ENCODE measurements around the gene PDE2A.

PDE2A gene

DNA sequence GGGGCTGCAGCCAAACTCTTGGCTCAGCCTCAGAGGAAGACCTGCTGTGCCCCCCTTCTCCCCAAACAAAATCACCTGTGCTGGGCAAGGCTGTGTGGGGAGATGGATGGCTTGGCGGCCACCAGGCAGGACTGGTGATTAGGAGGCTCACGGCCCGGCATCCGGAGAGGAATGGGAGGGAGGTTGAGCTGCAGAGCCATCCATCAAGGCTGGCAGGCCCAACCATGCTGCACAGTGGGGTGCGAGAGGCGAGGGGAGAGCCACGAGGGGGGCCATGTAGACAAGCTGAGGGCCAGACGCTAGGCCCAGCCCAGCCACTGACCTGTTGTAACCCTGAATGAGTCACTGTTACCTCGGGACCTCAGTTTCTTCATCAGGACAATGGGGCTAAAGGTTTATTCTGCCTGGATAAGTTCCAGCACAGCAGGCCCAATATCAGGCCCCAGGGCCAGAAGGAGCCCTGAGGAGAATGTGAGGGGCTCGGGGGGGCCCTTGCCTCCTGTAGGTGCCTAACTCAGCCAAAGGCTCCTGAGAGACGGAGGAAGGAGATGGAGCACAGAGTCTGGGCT, 18.2 kb downstream of the PDE2A start:
- no peak for DNase-seq (ENCODE audit: low read depth)

DNA sequence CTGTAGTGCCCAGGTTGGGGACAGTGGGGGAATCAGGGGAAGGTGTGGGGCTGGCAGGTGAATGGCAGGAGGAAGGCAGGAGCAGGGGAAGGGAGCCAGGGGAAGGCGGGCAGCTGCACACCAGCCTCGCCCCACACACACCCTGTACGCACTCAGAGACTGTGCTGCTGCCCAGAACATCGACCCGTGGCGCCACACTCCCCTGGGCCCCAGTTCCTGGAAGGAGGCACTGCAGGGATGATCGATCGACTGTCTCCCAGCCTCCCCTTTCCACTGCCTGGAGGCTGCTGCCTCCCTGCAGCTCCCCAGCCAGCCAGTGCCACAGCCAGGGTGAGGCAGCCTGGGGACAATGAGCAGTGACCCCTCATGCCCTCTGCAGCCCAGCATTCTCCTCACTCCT, 19.2 kb downstream of the PDE2A start:
- no peak for DNase-seq (ENCODE audit: low read depth)

DNA sequence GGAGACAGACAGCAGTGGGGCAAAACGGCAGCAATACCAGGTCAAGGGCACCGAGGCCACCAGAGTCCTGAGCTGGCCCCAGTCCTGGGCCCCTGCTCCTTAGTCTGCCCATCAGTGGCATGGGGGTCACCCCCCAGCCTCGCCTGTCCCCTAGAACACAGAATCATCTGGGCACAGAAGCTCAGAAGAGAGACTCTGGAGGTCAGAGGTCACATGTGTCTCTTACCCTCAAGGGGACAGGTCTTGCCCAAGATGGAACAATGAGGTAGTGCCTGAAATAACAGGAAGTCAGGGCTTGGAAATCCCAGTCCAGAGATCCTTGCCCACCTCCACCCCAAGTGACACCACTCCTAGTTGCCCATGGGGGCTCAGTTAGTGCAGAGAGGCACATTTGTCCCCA, 20.6 kb downstream of the PDE2A start:
- no peak for DNase-seq (ENCODE audit: low read depth)

DNA sequence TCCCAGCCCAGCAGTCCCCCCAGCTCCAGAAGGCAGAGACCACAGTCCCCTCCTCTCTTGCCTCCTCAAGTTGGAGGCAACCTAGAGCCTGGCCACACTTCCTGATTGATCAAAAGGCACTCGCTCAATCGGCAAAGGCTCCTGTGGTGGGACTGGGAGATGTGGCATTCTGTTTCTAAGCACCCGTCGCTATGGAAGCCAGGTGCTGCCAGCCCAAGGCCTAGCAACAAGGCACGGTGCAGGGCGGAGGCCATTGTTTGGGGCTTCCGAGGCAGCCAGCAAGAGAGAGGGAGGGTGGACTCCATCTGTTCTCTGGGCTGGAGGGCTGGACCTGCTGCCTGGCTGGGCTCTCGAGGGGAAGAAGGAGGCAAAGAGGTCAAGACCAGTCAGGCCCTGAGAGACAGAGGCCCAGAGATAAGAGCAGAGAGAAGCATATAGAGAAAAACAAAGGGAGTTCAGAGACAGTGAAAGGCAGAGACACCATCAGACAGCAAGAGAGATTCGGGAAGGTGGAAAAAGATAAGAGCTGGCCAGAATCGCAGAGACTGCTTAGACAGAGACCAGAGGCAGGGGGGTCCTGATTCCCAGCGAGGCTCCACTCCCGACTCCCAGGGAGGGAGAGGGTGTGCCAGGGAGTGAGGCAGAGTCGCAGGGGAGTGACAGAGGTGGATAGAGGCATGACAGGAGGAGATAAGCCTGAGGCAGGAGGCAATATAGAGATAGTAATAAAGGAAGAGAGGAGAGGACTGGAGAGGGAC, 21.2 kb downstream of the PDE2A start:
- no peak for DNase-seq (ENCODE audit: low read depth)

DNA sequence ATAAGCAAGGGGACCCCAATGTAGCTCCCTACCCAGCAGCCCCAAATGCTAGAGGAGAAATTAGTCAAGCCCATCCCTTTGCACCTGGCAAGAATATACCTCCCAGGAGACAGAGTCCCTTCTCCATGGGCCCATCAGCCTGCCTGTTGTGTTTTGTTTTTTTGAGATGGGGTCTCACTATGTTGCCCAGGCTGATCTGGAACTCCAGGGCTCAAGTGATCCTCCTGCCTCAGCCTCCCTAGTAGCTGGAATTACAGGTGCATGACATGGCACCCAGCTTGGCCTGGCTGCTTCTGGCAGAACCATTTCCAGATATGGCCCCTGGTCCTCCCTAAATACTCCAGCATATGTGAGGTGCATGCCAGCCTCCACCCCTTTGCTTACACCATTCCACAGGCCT, 22.1 kb downstream of the PDE2A start:
- no peak for DNase-seq (ENCODE audit: low read depth)

DNA sequence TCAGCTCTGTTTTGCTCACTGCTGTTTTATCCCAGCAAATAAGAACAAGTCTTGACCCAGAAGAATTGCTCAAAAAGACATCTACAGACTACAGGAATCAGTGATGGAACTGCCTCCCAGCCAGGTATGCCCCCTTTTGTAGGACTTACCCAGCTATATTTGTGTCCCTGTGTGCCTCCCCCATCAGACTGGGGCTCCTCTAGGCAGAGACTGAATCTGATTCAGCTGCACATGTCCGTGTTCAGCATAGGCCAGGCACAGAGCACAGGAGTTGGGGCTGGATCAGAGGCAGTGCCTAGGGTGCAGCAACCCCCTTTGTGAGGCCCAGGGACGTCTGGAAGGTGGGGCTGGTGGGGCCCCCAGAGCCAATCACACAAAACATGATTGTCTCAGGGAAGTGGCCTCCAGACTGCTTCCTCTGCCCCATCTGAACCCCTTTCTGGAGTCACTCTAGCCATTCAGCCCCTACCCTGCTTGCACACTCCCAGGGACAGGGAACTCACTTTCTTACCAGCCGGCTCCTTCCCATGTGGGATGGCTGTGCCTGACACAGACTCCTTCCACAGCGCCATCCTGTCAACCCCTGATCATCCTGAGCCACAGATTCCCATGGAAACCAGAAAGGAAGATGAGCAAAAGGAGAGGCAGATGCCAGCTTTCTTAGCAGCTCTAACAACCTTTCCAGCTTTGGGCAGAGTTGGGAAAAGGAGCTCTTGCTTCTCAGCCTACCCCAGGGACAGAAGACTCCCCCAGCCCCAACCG, 24.8 kb downstream of the PDE2A start:
- DNase-seq (ENCODE audit: low read depth), result no peak

DNA sequence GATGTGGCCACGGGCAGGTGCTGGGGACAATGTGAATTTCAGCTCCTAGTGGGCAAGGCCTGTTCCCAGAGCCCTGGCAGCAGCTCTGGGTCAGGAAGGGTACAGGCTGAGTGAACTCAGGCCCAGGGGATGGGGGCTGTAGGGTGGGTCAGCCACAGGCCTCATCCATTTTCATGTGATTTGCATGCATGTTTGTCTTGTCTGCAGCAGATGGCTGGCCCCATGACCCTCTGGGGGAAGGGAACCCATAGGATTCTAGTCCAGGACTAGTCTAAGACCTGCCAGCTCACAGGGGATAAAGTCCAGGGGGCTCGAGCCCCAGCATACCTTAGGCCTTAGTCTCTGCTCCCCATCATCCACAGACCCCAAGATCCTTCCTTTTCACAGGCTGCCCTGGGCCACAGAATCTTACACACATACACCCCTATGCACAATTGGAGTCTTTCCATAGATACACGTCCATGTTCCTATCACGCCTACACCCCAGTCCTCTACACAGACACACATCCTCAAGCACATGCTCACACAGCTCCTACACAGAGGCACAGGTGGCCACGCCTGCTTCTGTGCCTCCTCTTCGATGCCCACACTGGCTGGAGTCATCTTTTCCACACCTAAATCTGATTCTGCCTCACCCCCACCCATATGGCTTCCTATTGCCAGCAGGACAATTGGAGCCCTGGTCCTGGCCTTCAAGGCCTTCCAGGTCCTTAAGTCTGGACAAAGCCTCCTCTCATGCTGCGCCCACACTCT, 25.7 kb downstream of the PDE2A start:
- DNase-seq (ENCODE audit: low read depth), result no peak

DNA sequence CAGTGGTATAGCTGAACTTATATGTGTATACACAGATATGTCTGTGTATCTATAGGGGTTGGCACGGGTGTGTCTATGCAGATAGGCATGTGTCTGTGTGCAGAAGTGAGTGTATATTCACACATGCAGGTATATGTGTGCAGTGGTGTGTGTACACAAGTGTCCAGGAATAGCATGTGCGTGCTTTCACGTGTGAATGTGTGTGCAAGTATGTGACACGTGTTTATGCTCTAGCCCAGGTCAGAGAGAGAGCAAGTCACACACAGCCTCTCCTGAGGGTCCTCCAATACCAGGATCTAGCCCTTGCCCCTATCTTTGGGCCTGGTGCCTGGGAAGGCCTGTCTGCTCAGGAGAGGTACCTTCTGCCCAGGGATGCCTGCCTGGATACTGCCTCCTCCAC, 26.3 kb downstream of the PDE2A start:
- no peak for DNase-seq (ENCODE audit: low read depth)

DNA sequence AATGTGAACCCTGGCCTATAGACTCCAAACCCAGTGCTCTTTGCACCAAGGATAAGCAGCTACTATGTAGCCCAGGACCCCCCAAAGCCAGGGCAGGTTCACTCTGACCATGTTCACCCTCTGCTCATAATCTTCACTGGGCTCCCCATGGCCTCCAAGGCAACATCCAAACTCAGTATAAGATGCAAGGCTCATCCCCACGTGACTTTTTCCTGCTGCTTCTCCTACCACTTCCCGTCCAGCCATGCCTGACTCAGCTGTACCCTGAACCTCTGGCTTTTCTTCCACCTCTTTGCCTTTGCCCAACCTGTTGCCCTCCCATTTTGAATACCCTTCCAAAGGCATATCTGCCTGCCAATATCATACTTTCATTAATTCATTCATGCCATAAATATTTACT, 27.8 kb downstream of the PDE2A start:
- no peak for DNase-seq (ENCODE audit: low read depth)

DNA sequence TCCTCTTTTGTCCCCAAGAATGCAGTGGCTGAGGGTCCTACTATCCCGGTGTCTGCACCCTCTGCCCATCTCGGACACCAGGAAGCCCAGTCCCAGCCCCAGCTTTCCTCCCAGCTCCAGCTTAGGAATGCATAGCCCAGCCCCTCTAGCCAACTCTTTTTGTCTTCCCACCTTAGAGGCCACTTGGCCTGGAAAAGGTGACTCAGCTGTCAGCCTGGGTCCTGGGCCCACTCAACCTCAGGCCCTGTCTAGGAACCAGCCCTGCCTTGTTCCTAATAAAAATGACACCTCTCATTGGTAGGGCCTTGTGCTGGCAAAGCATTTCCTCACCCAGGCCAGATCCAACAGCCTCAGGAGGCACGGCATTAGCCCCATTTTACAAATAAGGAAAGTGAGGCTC, 28.2 kb downstream of the PDE2A start:
- DNase-seq (ENCODE audit: low read depth), result no peak

DNA sequence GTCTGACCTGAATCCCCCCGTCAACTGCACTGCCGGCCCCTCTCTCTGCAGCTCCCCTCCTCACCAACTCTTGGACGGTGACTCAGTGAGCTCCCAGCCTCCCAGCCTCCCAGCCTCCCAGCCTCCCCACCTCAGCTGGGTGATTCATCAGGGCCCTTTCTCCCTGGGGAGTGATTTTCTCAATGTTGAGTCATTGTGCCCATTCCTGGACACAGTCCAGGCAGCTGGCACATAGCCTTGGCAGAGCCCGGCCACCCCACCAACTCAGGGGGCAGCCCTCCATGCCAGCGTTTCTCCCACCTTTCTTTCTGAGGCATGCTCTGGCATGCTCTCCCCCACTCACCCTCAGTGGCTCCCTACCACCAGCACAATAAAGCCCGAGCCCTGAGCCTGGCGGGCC, 30.7 kb downstream of the PDE2A start:
- DNase-seq (ENCODE audit: low read depth), result no peak

DNA sequence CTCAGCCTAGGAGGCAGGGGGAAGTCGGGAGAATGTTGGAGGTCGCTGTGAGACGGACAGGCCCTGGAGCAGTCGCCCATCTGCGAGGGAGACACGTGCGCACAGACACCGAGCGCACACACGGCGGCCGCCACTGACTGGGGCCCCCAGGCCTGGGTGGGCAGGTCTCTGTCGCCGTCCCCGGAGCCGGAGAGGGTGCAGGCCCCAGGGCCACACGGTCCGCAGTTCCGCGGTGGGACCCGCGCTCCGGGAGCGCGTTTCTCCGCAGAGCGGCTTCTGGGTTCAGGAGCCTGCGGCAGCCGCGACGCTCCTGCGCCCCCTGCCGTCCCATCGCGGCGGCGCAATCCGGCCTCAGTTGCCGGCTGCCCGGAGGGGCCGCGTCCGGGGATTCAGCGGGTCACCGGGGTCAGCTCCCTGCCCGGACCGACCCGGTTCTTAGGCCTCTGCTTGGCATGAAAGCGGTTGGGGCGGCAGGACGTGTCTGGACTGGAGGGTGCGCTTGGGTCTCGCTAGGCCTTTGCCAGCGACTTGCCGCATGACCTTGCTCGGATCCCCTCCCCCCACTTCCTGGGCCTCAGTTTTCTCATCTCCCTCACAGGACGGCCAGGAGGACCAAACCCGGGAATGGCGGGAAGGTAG, 31.2 kb downstream of the PDE2A start:
- DNase-seq (ENCODE audit: low read depth), result peak; percentile 47

DNA sequence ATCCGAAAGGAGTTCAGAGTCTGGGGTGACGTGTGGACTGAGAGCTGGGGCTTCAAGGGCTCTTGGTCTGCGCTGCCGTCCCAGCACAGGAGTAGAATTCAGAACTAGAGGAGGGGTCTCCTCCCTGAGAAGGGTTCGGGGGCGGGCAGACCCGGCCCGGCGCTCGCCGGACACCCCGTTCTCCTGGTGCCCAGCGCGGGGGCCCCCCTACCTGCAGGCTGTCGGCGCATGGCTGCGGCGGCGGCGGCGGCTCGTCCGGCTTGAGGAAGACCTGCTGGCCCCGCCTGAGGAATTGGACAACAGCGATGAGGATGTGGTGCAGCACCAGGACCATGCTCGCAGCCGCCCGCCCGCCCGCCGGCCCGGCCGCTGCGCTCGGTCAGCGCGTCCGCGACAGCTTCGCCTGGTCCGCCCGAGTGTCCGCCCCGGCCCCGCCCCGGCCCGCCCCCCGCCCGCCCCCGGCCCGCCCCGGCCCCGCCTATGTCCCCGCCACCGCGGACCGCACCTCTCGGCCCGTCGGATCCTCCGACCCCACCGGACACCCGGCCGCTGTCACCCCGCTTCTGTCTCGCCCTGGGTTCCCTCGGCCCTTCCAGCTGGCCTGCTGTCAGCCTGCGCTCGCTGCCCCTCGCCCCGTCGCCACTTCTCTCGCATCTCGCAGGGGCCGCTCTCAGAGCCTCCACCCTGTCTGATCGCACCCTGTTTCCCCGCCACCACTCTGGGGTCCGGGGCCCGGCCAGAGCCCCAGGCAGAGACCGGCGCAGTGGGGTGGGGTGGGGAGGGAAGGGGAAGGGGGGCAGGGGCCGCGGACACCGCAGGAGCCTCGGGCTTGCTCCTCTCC, 32.0 kb downstream of the PDE2A start:
- DNase-seq (ENCODE audit: low read depth), result no peak

DNA sequence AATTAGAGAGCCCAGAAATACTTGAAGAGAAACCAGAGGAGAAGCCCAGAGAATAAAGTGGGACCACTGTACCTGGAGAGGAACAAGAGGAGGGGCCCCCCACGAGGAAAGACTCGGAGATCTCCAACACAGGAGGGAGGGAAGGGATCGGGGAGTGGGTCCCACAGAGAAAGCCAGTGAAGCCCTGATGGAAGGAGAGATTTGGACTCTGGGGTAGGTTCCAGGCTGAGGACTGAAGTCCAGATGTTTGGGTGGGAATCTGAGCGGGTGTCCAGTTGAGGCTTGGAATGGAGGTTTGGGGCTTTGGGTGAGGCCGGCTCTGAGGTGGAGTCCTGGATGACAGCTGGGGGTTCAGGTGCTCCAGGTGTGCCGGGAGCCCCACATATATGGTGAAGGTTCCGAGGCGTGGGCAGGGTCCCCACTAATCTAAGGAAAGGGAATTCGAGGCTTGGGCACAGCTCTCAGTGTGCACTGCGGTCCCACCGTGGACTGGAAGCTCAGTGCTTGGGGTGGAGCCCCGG, 32.6 kb downstream of the PDE2A start:
- DNase-seq (ENCODE audit: low read depth), result no peak

DNA sequence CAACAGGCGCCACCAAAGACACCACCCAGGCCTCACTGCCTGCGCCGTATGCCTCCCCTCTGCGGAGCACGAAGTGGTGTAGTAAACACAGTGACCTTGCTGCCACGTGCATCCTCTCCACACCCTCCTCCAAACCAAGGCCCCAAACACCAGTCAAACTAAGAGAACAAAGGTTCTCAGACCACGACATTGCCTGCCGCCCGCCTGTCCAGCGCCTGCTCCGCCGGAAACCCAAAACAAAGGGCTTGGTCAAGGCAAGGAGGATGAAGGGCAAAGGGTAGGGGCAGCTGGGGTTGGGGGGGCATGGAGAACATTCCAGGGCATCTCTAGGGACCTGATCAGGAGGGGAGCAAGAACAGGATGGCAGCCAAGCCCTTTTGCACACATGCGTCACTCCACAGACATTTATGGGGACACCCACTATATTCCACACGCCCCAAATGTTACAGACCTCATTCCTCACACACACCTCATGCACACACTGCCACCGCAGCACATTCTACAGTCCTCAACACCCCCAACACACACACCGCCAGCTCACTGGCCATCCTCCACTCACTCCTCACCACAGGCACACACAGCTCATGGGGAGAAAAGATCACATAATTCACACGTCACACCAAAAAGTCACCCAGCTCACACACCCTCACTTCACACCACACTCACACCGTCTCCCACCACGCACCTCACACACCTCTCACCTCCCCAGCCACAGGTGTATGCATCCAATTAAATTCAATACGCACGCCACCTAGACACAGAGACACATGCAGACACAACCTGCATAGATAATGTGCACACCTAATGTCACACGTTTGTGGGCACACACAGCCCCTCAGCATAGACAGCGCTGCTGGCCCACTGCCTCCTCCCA, 34.5 kb downstream of the PDE2A start:
- no peak for DNase-seq (ENCODE audit: low read depth)

DNA sequence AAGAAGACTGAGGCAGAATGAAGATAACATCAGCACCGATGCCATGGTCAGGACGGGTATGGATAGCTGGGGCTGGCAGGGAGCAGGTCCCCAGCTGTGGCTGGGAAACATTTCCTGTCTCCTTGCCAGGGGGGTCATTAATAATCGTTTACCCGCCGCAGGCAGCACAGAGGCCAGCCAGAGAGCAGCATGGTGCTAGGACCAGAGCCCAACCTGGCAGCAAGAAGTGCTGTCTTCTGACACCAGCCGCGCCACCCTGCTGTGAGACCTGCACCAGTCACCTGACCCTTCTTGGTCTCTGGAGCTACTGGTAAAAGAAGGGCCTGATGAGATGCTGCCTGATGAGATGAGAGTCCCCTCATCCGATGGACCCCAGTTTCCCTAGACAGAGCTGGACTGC, 36.3 kb downstream of the PDE2A start:
- DNase-seq (ENCODE audit: low read depth), result no peak

DNA sequence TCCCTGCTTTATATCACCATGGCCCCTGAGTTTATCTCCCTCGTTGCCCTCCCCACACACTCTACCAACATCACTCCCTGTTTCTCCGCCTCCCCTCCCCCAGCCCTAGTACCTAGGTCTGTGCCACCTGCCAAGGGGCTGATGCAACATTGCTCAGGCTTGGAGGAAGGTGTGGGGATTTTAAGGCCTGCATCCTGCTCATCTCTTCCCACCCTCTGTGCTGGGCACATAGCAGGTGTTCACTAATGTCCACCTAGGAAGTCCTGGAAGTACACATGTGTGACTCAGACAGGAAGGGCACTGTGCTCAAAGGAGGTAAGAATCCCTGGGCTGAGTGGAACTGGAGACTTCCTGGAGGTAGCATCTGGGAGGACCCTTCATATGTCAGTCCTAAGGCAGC, 37.0 kb downstream of the PDE2A start:
- DNase-seq (ENCODE audit: low read depth), result no peak

DNA sequence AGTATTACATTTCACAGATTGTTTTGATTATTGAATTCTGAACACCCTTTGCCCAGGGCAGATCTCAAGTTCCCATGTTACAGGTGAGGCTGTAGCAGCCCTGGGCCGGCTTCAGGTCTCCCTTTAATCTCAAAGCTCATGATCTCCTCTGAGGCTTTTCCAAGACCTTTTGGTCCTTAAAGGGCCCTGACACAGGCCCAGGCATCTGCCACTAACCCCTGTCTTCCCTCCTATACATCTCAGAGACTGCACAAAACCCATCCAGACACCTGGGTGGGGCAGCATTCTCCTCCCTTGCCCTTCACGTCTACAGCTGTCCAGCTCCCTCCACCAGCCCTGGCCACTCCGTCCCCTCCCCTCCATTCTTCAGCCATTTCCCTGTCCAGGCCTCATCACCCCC, 37.8 kb downstream of the PDE2A start:
- DNase-seq (ENCODE audit: low read depth), result no peak

DNA sequence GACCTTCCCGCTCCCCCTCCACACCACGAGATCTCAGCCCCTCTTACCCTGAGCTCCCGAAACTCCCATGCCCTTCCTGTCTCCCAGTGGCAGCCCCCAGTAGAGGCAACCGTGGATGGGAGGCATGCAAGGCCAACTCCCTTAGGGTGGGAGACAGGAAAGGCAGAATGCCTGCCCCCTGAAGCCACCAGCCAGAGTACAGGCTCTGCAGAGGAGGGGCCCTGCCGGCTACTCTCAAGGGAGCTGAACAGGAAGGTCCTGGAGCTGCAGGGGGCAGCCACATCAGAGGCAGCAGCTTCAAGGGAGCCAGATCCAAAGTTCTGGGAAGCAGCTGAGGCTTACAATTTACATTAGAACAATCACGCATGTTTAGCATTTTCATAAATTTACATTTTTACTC, 38.3 kb downstream of the PDE2A start:
- DNase-seq (ENCODE audit: low read depth), result no peak

DNA sequence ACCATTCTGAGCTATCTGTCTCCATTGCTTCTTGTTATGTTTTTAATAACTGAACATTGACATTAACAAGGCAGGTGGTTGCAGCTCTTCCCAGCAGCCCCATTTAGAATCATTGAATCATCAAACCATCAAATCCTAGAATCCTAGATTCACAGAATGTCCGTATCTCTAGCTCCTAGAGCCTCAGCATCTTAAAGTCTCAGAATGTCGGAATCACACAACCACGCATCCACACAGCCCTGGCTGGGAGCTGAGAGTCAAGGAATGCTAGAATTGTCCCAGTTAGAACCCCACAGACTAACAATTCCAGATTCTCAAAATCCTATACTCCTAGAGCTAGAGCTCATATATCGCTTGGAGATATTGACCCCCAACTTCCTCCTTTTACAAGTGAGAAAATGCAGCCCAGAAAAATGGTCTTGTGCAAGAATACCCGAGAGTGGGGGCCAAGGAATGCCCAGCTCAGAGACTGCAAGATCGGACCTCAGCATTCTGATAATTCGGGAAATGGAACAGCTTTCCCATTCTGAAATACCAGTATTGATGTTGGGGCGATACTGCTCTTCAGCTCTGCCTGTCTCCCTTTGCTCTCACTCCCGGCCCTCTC, 38.8 kb downstream of the PDE2A start:
- DNase-seq (ENCODE audit: low read depth), result no peak

Measured in stimulated activated CD8-positive, alpha-beta memory T cell treated with anti-CD3 and anti-CD28 coated beads, Interleukin-15, amount 100 ng/mL, for 24 hours (primary cell).